ENCODE results near the gene FUCA2.
"Not testable (repeated sequence)": the region's sequence is repeated elsewhere in the genome, so short reads cannot be mapped to it uniquely, and the experiment has no call there.

The FUCA2 gene

DNA sequence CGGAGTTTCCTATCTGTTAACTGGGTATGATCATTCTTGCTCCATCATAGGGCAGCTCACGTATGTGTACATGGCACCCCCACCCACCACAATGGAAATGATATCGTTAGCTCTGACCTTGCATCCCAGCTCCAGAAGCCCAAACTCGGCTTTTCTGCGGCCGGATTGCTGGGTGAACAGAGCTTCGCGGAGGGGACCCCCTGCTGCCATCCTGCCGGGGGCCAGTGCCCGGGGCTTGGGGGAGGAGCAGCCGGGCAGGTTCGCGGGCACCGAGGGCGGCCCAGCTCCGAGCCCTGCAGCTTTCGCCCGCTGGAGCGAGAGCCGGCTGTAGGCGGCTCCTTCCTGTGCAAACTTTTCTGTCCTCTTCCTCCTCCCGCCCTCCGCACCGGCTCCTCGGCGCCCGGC lies 24.9 kb upstream of the FUCA2 start:
- peak; percentile 57 to 58 for DNase-seq

- no peak for DNase-seq
These were observed 23.7 kb upstream of the FUCA2 start for GRCh38 chr6:143535189-143535614.

- no peak for DNase-seq
These were observed 20.4 kb upstream of the FUCA2 start for GRCh38 chr6:143531720-143532499.

DNA sequence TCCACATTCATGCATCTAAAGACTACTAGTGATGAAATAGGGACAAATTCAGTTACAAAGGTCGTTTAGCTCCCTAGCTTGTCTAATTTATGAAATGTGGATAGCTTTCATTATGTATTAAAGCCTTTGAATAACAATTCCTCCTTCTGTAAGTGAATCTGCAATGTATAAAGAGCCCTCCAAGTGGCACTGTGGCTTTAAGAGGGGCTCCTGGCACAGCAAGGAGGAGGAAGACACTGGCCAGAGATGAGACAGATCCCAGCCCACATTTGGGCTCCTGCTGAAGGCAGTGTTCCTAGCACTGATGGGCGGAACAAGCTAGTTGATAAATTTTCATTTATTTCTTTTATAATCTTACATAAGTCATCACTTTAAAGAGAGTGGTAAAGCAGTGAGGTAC lies 17.6 kb upstream of the FUCA2 start:
- no peak for DNase-seq

DNA sequence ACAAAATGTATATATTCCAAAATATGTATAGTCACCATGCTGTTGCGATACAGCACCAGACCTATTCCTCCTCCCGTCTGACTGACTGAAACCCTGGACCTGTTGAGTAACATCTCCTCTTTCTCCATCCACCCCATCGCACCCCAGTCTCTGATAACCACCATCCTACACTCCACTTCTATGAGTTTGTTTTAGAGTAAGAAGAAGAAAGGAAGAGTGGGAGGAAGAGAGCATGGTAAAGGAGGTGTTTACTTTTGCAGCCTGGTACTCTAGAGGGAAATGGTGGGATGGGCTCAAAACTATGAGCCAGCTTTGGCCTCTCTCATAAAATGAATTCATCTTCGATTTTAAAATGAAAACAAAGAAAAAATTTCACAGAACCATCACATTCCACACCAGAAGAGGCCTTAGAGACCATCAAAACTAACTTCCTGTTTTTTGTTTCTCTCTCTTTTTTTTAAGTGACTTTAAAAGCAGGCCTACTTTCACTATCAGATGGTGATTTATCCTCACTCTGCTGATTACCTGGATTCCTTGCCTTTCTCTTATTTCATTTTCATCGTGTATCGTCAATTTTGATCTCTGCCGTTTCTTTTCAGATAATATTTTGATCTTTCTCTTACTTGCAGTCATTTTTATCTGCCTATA lies 16.8 kb upstream of the FUCA2 start:
- DNase-seq, result peak; percentile 19 to 25

DNA sequence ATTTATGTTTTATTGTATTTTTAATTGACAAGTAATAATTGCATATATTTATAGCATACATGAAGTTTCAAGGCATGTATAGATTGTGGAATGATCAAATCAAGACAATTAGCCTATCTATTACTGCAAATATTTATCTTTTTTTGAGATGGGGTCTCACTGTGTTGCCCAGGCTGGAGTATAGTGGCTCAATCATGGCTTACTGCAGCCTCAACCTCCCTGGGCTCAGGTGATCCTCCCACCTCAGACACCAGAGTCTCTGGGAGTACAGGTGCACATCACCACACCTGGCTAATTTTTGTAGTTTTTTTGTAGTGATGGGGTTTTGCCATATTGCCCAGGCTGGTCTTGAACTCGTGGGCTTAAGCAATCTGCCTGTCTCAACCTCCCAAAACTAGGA lies 16.2 kb upstream of the FUCA2 start:
- no peak for DNase-seq

- peak; percentile 28 to 59 for DNase-seq
These were observed 13.8 kb upstream of the FUCA2 start for GRCh38 chr6:143525356-143525755.

DNA sequence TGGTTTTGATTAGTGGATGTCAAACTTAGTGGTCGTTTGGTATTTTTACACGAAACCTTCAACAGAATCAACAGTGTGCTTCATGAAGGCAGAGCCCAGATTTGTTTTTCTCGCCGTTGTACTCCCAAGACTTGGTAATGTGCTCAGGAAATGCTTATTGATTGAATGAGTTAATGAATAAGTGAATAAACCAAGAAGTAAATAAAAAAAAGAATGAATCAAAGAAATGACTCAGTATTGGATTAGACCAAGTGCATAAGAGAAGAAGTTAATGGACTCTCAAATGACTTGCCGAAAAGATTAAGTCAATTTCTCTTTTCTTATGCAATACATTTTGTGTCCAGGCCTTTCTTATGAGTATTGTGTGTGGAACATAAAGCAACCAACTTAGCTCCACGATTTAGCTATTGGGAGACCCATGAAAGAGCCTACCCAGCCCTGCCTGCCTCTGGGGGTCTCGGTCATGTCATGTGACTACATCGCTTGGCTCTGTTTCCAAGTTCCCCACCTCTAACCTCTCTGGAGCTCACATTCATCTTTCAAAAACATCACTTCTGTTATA lies 10.6 kb upstream of the FUCA2 start:
- DNase-seq, result no peak

DNA sequence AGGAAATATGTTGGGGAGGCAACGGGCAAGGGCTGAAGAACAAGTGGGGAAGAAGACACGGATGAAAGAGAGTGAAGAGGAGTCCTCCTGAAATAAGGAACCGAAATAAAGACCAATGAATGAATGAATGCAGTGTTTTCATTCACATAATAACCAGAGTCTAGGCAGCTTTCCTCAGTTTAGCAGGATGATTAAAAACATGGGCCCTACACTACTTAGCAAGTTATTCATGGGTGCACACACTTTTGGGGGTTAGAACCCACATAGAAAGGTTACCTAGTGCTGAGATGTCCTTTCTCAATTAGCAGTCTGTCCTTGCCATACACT lies 5.9 kb upstream of the FUCA2 start:
- no peak for DNase-seq

DNA sequence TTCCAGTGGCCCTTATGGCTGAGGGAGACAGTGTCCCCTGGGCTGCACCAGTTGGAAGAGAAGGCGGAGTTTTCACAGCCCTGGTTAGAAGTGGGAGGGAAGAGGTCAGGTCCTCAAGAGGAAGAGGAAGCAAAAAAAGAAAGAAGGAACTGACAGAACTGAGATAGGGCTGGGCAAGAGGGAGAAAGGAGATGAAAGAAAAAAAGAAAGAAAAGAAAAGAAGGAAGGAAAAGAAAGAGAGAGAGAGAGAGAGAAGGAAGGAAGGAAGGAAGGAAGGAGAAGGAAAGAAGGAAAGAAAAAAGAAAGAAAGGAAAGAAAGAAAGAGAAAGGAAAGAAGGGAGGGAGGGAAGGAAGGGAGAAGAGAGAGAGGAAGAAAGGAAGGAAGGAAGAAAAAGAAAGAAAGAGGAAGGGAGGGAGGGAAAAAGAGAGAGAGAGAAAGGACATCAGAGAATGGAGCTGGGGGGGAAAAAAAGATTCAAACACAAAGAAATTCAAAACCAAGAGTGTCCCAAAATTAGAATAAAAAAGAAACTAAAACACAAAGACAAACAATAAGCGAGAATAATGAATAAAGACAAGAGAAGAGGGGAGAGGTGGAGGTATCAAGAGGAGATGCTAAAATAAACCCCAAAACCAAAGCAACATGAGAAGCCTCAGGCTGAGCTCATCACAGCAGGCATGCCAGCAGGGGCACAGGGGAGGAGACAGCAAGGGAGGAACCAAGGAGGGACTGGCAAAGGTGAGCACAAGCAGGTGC lies 5.3 kb upstream of the FUCA2 start:
- DNase-seq, result peak; percentile 58 to 65

DNA sequence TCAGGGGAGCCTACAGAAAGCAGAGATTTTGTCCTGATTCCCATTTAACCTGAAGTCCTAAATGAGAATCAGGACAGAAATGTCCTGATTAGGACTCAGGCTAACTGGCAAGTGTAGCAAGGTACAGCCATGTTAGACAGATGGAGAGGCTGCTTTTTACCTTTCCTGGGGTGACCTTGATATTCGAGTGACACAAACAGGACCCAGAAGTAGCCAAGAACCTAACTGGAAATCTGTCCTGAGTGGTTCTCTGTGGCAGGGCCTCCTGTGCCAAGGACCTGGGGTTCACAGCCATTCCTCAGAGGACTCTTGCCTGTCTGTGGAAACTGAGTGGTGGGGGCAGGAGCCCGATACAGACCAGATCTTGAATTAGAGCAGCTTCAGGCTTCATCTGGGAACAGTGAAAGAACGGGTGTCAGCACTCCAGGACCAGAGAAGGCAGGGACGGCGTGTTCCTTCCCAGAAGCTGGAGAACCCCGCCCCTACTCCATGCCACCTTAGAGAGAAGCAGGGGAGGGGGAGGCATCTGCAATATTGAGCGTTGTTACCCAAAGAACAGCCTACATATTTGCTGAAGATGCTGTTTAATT lies 4.3 kb upstream of the FUCA2 start:
- no peak for DNase-seq

DNA sequence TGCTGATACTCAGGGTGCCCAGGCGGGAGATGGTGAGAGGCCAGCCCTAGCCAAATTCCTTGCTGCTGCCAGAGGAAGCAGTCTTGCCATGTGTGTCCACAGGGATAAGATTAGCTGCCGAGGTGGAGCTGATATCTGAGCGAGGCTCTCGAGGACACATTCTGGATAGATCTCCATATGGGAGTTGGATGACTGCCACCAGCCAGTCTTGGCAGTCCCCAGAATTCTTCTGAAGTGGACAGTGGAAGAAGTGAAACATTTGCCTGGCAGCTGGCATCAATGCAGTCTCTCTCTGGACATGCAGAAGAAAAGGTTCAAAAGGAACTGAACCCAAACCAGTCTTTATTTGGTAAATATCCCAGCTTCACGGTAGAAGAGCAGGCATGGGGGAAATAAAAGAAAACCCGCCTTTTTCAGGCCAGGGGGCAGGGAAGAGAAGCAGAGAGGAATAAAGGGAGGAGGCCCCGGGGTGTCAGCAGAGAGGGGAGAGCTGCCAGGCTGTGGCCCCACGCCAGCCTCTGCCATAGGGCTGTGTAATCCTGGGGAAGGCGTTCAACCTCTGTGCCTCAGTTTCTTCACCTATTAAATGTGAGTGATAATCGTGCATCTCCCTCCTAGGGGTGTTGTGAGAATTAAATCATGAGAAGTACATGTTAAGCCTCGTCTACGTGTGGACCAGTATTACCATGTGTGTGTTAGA lies 3.7 kb upstream of the FUCA2 start:
- DNase-seq, result no peak

- peak; percentile 15 to 34 for DNase-seq
These were observed 1.9 kb upstream of the FUCA2 start for GRCh38 chr6:143513410-143513809.

DNA sequence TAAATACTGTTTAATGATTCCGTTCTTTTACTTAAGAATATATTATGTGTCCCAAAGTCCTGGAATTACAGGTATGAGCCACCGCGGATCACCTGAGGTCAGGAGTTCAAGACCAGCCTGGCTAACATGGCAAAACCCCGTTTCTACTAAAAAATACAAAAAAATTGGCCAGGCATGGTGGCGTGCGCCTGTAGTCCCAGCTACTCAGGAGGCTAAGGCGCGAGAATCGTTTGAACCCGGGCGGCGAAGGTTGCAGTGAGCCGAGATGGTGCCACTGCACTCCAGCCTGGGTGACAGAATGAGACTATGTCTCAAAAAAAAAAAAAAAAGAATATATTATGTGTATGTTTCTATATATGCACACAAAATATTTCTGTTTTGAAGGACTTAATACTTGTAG lies 1.2 kb downstream of the FUCA2 start:
- DNase-seq, result not testable (repeated sequence)

GRCh38 chr6:143507358-143508145 lies 4.0 kb downstream of the FUCA2 start:
- no peak for DNase-seq

DNA sequence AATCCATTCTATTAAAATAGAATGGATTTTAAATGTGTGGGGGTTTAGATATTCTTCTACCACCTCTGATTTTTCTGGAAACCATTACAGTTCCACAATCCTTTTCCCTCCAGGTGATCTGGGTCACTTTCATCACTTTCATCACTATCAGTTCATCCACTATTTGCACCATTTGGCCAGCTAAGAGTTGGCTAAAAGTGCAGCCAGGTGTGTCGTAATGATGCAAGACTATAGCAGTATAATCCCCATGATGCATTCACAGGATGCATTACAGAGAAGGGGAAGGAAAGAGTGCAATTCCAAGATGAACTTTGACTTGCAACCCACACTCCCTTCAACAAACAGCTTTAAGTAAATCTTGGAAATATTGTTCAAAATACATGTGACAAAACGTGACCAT lies 4.9 kb downstream of the FUCA2 start:
- no peak for DNase-seq

- DNase-seq, result no peak
These were observed 5.3 kb downstream of the FUCA2 start for GRCh38 chr6:143506199-143506598.

- no peak for DNase-seq
These were observed 6.0 kb downstream of the FUCA2 start for GRCh38 chr6:143505537-143505936.

DNA sequence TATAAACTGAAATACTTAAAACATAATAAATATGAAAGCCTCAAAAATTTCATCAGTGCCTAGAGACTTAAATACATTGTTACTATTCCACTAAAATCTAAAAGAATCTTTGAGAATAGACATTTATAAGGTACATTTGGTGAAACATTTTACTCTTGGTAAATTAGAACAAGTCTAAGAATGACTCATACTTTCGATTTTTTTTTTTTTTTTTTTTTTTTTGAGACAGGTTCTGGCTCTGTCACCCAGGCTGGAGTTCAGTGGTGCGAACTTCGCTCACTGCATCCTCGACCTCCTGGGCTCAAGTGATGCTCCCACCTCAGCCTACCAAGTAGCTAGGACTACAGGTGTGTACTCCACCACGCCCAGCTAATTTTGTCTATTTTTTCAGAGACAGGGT lies 6.4 kb downstream of the FUCA2 start:
- no peak for DNase-seq

DNA sequence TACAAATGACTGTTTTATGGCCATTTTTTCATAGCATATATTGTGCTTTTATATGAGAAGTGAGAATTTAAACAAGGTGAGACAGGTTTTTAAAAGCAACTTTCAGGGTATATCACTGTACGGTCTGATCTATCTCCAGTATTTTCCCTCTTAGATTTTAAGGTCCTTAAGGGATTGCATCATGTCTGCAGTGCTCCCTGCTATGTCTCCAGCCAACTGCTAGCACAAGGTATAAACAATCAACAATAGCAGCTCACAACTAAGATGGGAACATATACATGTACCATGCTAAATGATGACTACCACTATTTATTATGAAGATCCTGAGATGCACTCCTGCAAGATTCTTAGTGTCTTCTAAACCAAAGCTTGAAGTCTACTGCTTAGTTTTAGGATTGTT lies 7.2 kb downstream of the FUCA2 start:
- no peak for DNase-seq

DNA sequence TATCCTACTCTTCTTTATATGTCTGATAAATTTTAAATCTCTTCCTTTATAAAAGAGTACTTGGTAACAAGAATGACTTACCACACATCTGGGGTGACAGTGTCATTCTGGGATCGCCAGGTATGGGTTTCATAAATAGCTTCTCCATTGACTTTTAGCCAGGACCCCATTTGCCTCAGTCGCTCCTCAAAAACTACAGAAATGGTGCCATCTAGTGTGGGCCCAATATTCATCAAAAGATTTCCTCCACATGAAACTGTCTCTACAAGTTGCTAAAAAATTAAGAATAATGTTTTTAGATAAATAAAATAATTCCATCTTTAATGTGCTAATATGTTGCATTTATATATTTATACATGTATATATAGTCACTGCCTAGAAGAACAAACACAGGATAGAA lies 9.7 kb downstream of the FUCA2 start:
- DNase-seq, result no peak

DNA sequence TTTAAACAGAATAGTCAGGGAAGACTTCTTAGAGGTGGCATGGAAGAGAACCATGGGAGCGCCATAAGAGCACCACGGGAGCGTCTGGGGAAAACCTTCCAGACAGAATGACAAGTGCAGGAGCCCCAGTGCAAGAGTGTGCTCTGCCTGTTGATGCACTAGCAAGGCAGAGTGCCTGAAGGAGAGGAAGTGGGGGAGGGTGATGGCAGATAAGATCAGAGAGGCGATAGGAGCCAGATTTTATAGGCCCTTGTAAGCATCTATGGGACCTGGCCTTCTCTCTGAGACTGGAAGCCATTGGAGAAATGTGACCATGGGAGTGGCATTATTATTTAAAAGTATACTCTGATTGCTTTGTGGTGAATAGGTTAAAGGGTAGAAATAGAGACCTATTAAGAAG lies 13.1 kb downstream of the FUCA2 start:
- DNase-seq, result no peak
